Hematopoietic multipotent progenitor cell treated with erythropoietin and hydrocortisone succinate and interleukin-3 and kit ligand, for 8 days (in vitro differentiated cells): ENCODE results near the gene GPHN.
"Not testable (repeated sequence)": the region's sequence is repeated elsewhere in the genome, so short reads cannot be mapped to it uniquely, and the experiment has no call there.

Source experiments
- DNase-seq: peaks from one replicate; pipeline ENCODE4 v3.0.0-alpha.2; 2015

The GPHN gene

GRCh38 chr14:66827182-66827581 lies 319.2 kb downstream of the GPHN start:
- DNase-seq: no peak

GRCh38 chr14:66831173-66831572 lies 323.2 kb downstream of the GPHN start:
- no peak for DNase-seq

- DNase-seq: no peak
Measured at GRCh38 chr14:66833816-66834215, 325.9 kb downstream of the GPHN start.

GRCh38 chr14:66837436-66837835 lies 329.5 kb downstream of the GPHN start:
- not testable (repeated sequence) for DNase-seq

- DNase-seq: no peak
Measured at GRCh38 chr14:66842911-66843512, 335.1 kb downstream of the GPHN start.

GRCh38 chr14:66850258-66850888 lies 342.4 kb downstream of the GPHN start:
- DNase-seq: no peak

- DNase-seq: no peak
Measured at GRCh38 chr14:66853311-66853710, 345.4 kb downstream of the GPHN start.

- no peak for DNase-seq
Measured at GRCh38 chr14:66857867-66858266, 349.9 kb downstream of the GPHN start.

GRCh38 chr14:66859063-66859671 lies 351.2 kb downstream of the GPHN start:
- DNase-seq: no peak

GRCh38 chr14:66881596-66881995 lies 373.6 kb downstream of the GPHN start:
- DNase-seq: no peak

GRCh38 chr14:66884149-66884548 lies 376.2 kb downstream of the GPHN start:
- no peak for DNase-seq

GRCh38 chr14:66900719-66901118 lies 392.8 kb downstream of the GPHN start:
- no peak for DNase-seq

GRCh38 chr14:66910311-66910840 lies 402.4 kb downstream of the GPHN start:
- DNase-seq: no peak

GRCh38 chr14:66916421-66916820 lies 408.5 kb downstream of the GPHN start:
- no peak for DNase-seq

- no peak for DNase-seq
Measured at GRCh38 chr14:66918527-66918926, 410.6 kb downstream of the GPHN start.

GRCh38 chr14:66920196-66920595 lies 412.2 kb downstream of the GPHN start:
- DNase-seq: no peak

- DNase-seq: no peak
Measured at GRCh38 chr14:66923251-66923650, 415.3 kb downstream of the GPHN start.

GRCh38 chr14:66939409-66939808 lies 431.5 kb downstream of the GPHN start:
- DNase-seq: no peak

GRCh38 chr14:66944872-66945271 lies 436.9 kb downstream of the GPHN start:
- DNase-seq: peak; percentile 10

GRCh38 chr14:66955159-66955558 lies 447.2 kb downstream of the GPHN start:
- DNase-seq: no peak

GRCh38 chr14:66959437-66960050 lies 451.6 kb downstream of the GPHN start:
- DNase-seq: no peak

- DNase-seq: no peak
Measured at GRCh38 chr14:66965831-66966230, 457.9 kb downstream of the GPHN start.

- no peak for DNase-seq
Measured at GRCh38 chr14:66972469-66972868, 464.5 kb downstream of the GPHN start.
